NCI-H82 (cell line): ENCODE data around the gene HOXA11.

Experiments
- DNase-seq: peaks from one replicate; lab custom pipeline; 2025; lab: John Stamatoyannopoulos, UW

Gene HOXA11

DNA sequence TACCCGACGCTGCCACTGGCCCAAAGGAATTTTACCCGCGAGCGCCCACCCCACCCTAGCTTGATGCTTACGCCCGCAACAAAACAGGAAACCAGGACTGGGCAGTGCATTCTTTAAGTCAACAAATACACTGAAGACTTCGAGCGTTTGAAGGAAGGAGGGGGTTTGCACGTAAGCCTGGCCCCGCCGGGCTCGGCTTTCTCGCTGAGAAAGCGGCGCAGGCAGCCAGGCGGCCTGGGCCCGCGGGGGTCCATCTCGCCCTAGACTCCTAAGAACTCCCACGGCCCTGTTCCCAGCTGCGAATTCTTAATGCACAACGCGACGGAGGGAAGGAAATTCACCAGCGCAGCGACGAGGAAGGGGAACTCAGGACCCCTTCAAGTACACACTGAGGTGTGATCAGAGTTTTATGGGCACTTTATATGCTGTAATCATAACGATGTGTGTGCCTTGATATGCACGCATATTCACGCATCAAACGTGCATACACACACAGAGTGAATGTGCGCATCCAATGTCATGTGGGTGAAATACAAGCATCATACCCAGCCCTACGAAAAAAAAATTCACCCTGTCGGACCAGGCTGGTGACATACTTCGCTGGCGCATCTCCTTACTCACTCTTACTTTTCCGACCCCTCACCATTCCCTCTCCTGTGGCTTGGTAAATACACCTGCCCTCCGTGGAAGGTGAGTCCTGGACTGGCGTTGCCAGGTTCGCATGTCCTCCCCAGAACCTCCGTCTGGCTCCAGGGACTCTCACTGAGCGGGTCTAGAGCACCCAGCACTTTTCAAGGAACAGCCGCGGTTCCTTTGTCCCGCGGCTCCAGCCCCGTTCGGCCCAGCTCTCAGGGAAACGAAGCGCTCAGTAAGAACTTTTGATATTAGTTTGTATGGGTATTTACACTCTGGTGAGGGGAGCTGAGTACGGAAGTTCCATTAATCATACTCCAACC lies 20.6 kb upstream of the HOXA11 start:
- no peak for DNase-seq

DNA sequence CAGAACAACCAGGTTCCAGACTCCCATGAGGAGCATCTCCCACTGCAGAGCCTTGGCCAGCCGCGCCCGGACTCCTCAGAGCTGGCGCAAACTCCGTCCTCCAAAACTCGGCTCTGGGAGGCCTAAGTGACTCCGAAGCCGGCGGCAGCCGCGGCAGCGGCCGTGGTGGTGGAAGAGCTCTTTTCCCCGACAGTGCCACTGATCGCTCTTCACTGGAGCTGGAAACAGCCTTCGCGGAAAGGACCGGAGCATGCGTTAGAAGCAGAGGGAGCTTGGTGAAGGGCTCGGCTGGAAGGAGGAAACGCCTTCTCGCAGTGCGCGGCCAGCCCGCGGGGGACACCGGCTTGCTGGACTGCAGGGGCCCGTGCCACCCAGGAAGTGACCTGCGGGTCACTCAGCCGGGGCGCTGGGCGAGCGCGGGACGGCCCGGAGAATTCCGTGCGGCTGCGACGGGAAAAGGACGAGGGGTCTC lies 19.9 kb upstream of the HOXA11 start:
- DNase-seq: no peak

DNA sequence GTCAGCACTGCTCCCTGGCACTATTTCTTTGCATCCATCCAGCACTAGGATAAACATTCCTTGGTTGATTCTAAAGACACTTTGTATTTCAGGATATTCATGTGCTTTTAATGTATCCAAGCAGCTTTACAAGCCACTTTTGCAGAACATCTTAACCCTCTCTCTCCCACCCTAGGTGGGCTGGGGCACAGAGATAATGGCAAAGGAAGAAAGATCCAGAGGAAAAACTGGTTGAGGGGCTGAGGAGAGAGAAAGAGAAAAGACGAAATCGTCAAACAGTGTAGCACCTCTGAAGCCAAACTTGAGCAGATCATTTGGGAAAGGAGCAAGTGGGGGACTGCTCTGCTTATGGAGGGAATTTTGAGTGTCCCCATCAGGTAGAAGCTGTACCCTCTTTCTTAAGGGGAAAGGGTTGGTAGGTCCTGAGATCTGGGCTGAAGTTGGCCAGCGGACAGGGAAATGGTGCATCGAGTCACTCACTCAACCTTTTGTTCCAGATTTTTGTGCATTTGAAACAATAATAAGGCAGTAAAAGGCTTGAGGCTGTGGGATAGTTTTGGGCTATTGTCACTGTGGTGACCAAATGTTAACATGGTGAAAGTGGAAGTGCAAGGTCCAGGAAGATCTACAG lies 19.0 kb upstream of the HOXA11 start:
- no peak for DNase-seq

DNA sequence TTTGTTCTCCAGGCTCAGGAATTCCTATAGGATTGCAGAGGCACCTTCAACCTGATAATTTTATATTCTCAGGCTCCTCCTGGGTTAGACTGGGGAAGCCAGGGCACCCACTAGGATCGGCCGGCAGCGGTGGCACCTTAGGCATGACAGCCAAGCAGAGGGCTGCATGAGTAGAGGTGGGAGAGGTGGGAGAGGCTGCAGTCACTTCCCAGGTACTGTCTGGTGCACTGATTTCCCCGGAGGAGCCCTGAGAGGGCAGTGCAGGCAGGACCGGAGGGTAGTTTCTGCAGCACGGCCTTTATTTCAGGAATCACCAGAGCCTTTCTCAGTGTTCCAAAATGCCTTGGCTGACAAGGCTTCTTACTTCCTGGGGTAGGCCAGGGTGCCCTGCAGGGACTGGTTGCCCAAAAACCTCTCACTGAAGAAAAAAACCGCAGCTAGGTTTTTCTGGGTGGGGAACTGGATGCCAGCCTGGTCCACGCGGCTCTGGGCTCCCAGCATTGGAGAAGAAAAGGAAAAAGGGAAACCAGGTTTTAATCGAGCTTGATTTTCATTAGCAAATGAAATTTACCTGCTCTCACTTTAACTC lies 18.4 kb upstream of the HOXA11 start:
- no peak for DNase-seq

DNA sequence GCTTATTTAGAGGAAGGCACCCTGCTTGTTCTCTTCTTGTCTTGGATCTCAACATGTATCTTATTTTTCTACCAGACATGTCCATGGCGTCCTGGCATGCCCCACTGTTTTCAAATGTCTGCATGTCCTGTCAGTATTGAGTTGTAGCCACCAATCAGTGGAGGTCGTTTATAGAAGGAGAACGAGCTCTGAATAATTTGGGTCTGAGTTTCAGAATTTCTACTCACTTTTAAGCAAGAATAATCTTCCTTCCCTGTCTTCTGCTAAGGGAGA lies 17.8 kb upstream of the HOXA11 start:
- DNase-seq: no peak

DNA sequence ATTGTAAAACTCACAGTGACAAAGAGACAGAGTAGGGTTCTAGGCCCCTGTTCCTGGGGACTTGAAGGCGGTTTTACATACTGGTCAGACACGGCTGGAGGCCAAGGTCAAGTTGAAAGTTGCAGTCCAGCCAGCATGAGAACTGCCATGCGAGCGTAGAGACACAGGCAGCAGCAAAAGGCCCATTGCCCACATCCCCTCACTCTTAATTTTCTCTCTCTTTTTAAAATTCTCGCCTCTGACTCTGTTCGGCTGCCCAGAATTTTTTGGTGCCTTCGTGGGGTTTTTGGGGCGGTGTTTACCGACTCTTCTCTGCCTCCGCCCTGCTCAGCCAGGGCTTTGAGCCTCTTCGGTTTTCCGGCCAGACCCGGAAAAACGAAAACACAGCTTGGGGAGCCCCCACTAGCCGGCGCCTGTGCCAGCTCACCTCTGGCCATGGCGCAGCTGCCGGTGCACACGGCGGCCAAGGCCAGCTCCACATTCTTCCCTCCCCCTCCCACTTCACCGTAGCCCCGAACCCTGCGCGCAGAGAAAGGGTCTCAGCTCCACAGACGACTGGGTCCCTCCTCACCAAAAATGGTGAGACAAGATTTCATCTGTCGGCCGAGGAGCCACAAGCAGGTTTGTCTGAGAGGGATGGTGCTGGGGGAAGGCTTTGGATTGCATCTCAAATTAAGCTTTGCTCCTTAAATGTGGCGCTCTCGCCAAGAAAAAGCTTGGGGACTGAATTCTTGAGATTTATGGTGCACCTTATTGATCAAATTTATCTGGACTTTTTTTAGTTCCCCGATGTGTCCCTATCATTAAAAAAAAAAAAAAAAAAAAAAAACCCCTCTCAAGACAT lies 17.2 kb upstream of the HOXA11 start:
- DNase-seq: no peak

DNA sequence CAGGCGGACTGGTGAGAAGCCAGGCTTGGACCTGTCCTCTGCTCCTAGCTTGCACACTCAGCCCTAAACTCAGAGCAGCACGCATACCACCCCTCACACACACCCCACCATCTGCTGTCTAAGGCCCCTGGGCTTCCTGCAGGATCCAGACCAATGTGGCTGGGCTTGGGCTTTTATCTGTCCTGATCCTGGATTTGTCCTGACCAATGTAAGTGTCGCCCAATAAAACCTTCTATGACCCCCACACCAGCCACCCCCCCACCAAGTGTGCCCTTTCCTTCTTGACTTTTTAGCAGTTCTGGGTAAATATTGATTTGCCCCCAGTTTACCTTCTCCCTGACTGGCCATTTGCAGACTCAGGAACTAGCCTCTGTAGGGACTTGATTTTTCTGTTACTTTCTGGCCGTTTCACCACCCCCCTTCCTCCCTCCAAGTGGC lies 16.6 kb upstream of the HOXA11 start:
- DNase-seq: peak; percentile 68

DNA sequence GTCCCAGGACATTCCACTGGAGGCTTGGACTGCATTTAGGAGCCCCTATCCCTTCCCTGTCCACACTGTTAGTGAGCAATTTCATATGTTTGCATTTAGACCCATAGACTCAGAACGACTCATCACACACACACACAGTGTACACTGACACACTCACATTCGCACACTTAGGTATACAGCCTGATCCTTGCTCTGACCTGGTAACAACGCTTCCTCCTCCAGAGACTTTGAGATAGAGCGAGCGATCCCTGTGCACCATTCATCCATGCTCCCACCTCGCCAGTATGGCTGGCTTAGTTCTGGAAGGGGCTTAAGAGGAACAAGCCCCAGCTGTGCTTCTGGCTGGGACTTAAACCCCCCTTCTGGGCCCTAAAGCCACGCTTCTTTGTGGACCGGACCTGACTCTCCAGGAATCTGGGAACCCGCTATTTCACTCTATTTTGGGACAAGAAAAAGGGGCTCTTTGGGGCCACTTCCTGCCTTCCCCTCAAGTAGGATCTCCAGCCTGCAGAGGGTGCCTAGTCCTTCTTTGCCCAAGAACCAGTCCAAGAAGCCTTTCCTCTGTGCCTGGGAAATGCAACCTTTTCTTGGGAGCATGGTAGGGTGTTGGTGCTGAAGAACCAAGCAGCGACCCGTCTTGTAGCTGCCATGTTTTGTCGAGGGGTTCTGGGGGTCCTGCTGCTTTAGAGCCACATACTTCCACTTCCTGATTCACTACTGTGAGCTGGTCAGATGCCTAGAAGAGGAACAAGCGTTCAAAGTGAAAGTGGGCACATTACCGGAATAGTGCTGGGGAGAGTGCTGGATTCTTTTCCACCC lies 15.9 kb upstream of the HOXA11 start:
- peak; percentile 88 for DNase-seq

DNA sequence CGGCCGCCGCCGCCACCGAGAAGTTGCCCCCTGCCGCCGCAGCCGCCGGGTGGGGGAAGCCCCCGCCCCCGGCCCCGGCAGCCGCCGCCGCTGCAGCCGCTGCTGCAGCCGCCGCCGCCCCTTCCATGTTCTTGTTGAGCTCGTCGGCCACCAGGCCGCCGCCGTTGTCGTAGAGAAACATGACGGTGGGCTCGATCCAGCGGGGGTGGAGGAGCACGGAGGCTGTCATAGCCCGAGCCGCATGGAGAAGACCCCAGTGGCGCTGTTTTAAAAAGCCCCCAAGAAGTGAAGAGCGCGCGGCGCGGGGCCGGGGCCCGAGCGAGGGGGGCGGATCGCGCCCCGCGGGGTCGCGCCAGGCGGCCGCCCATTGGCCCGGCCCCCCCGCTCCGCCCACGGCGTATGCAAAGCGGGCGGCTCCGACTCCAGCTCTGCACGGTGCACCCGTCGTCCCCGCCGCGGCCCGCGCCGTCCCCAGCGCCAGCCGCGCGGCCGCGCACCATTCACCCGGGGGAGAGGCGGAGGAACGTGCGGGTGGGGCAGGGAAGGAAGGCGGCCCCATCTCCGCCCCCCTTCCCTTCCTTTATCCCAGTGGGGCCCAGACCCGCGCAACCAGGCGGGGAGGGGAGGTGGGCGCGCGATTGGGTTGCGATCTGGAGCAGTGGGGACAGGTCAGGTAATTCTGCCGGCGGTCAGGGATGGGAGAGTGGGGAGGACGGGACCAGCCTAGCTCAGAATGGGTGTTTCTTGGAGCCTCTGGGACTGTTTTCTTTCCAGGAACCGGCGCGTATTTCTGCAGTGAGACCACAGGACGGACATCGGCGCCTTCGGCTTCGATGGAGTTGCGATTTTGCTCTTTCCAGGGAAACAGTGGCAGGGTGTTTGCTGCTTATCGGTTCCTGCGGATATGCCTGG lies 15.1 kb upstream of the HOXA11 start, which contains the start of gene HOXA13:
Gene HOXA13 (minus strand): TSS at position 243 of the 912 bp plus-strand sequence. CDS start 14 bp downstream, at position 229.
- peak; percentile 93 for DNase-seq

DNA sequence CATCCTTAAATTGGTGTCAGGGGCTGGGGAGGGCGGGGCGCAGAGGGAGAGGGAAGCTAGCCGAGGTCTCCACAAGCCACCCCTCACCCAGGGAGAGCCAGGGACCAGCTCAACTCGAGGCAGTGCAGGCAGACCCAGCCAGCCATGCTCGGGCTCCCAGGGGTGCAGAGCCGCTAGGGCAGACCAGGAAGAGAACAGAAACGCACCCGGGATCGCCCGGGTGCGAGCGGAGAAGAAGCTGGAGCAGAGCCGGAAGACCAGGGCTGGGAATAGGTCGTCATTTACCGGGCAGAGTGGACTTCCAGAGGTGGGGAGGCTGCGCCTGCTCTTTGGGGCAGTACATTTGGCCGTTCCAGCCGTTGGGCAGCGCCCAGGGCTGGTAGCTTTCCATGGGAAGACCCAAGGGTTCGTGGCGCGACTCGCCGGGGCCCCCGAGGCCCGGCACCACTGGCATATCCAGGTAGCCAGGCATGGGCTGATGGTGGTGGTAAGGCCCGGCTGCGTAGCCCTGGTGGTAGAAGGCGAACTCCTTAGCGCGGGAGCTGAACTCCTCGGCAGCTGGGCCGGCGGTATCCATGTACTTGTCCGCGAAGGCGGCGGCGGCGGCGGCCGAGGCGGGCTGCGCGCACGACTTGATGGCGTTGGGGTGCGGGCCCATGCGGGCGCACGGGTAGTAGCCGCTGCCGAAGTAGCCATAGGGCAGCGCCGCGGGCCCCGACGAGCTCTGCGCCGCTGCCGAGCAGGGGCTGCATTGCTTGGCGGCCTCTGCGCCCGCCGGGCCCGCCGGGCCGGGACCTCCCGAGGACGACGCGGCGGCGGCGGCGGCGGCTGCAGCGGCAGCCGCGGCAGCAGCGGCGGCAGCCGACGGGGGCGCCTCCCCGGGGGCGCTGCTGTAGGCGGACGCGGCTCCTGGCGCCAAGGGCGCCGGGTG lies 14.1 kb upstream of the HOXA11 start:
- DNase-seq: peak; percentile 62

DNA sequence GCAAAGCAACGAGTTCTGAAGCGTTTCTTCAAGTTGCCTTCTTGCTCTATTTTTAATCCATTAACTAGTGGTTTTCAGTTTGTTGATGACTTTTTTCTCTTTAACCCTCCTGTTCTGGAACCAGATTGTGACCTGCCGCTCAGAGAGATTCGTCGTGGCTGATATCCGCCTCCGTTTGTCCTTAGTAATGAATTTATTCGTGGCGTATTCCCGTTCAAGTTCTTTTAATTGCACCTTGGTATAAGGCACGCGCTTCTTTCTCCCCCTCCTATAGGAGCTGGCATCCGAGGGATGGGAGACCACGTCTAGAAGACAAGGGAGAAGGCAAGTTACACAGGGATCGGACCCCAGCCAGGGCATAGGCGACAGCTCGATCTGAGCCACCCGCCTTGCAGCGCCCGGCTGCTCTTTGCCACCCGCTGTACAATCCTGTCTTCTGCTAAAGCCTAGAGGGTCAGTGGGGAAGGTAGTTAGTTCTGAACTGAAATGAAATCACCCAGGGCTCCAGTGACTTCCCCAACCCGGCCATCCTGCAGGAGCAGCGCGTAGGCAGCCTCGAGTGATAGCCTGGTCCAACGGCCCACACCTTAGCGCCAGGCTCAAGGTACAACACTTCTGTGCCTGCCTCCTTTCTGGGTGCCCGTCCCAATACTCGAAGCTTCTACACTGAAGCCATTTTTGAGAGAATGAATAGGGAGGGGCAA lies 13.3 kb upstream of the HOXA11 start:
- DNase-seq: peak; percentile 66

DNA sequence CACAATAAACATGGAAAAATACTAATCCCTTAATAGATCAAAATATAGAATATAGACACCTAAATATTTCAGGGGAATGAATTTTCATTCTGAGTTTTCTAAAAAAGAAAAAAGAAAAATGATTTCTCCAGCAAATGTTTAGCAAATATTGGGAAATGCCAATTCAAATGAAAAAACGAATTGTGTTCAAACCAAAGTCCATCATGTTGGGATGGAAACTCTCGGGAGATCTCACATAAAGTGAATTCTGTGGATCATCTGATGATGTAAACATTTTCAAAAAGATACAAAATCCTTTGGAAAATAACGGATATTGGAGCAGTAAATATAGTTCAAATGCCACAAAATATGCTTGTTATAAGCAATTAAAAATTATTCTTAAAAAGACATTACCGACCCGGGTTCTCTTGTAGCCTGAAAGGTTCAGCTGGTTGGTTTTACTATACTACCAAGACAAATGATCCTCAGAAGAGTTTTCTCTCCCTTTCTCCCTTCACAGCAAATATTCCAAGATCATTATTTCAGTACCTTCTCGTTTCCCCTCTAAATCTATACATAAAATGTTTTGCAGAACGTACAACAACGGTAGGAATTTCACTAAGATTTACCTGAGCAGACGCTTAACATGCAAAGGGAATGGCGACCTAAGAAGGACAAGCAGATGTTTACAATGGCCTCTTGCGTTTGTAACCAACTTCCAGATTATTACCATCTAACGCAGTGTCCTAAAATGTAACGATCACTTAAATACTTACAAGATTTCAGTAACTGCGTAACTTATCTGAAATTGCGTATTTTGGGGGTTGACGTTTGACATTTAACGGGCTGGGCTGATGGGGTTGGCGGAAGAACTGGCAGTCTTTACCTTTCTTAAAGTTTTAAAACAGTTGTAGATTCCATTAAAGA lies 12.4 kb upstream of the HOXA11 start:
- no peak for DNase-seq

DNA sequence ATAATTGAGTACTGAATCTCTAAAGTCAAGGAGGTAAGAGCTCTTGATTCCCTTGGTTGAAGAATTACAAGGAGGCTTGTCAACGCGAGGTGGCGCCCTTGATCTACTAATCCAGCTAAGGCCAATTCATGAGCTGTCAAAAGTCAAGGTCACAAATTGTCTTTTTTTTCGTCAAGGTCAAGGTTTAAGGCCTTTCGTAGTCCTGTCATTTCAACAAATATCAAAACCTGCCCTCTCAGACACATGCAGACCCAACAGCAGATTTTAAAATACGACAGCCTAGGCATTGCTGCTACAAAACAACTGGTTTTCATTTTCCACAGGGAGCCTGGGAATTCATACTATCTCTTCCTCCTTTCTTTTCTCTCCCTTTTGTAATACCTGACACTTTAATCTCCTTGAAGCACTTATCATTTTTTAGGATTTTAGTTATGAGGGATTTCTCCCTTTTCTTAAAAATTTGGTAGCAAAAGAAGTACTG lies 11.3 kb upstream of the HOXA11 start:
- DNase-seq: peak; percentile 87

DNA sequence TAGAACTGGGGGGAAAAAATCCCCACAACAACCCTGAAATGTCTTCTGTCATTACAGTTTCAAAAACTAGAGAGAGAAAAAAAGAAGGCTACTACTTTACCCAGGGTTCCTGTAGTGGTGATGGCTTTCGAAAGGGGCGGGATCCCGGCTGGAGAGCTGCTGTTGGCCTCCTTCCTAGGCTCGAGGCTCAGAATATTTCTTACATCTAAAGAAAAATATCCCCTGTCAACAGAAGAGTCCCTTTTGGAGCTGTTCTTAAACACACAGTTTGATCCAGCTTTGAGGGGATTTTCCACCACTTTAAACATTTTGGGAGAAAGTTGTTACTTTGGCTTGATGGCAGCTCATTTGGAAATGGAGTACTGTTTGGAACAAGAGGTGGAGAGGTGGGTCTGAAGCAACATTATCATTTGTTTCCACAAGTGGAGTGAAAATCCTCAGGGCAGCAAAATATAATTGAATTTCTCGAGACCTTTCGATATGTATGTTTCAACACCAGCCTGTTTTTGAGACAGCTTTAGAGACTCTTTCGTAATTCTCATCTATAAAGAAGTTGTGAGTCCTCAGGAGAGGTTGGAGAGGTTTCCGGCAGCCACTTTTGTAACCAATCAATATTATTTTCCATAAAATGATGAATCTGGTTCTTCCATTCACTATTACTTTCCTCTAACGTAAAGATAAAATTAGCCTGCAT lies 9.8 kb upstream of the HOXA11 start:
- no peak for DNase-seq

DNA sequence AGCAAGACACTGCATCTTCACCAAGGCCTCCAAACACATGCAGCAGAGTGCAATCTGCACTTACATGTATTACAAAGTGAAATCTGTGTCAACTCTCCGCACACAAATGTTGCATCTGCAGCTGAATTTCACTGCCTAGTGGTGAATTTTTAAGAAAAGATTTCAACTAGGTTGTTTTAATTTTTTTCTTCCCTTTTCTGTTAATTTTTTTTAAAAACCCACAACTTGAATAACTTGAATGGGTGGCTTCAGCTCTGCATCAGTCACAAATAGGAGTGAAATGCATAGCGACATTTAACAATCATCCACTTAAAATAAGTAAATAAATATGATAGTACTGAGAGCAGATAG lies 8.9 kb upstream of the HOXA11 start:
- DNase-seq: no peak

DNA sequence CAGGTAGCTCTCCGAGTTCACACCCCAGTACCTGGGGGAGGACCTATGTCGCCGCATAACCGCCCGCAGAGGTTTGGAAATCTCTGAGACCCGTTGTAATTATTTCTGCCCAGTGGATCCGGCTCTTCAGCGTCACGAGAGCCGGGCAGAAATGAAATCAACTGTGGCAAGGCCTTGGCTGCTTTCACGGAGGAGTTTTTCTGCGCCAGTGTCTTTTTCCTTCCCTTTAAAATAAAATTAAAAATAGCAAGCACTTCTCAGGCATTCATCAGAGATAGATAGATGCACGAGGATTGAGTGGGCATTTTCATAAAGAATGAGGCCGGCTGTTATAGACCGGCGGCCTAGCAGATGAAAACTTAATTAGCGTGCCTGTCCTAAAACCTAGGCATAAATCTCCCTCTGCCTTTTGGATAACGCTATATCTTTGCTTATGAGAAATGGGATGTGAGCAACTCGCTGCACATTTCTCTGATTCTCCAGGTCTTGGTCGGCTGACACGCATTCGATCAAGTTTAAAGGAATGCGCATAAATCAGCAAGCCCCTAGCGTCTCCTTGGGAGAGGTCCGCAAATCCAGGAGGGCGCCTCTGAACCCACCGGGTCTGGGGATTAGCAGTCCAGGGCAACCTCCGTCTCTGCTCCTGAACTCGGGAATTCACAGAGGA lies 8.4 kb upstream of the HOXA11 start:
- no peak for DNase-seq
